ENCODE data around the gene SLC25A41. TPM values are rescaled to one million over a fixed set of nuclear protein-coding genes. Genes with fewer than 3 reads are reported as not detected.
A peak's percentile ranks its signal among the peaks of the same experiment; 100 is the strongest.

SLC25A41 gene
- total and polyA plus RNA-seq, 9 of the 15 experiments (the other 6 are each of a cell fraction or from before 2014, with no cell fraction given) = 0.08 to 4.2 (median 1.6) TPM

DNA sequence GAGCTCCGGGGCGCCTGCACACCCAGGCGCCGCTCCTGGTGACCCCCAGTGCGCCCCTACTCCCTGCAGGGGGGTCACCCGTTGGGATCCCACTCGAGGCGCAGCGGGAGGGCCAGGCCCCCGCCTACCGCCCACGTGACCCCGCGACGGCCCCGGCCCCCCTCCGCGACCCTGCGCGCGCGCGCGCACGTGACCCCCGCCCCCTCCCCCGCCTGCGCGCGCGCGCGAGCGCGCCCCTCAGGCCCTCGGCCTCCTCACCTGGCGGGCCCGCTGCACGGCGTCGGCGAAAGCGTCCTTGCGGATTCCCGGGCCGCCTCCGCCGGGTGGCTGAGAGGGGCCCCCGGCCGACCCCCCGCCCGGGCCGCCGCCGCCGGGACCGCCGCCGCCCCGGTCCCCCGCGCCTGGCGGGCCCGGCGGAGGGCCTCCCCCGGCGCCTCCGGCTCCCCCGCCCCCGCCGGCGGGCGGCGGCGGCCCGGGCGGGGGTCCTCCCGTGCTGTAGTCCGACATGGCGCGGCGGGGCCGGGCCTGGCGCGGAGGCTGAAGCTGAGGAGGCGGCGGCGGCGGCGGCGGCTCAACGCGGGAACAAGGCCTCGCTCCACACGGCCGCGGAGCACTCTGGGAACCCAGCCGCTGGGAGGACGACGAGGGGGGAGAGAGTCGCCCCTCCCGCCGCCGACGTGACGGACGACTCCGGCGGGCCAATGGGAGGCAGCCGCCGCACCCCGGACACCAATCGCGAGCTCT lies 9.2 kb downstream of the SLC25A41 start, which contains the start of gene KHSRP (continued):
- no peak for TF ChIP-seq THRB (CRISPR knock-in tag; conservative IDR thresholded peaks at IDR 0.05)
- peak; percentile 38; the same call in 1 of the 2 replicates for TF ChIP-seq HCFC1 (IDR thresholded peaks at IDR 0.05; ENCODE audit: low read depth, low read length)
- TF ChIP-seq LARP7 (IDR thresholded peaks at IDR 0.05) = no peak
- TF ChIP-seq CXXC5 (CRISPR knock-in tag; IDR thresholded peaks at IDR 0.05) = peak; percentile 49; the same call in 1 of the 2 replicates
- TF ChIP-seq HNRNPUL1 (IDR thresholded peaks at IDR 0.05; ENCODE audit: low read length) = no peak
- TF ChIP-seq E2F6 (IDR thresholded peaks at IDR 0.05; ENCODE audit: borderline replicate concordance in 1 of 2, extremely low read depth in 1 of 2, insufficient read depth in 1 of 2, insufficient read length in 1 of 2, low read depth in 1 of 2, low read length in 1 of 2, poor library complexity in 1 of 2, severe bottlenecking in 1 of 2) = peak in 1 of 2 experiments; percentile 87
- no peak for TF ChIP-seq ZNF324 (CRISPR knock-in tag; IDR thresholded peaks at IDR 0.05)
- TF ChIP-seq, protein P1, sequence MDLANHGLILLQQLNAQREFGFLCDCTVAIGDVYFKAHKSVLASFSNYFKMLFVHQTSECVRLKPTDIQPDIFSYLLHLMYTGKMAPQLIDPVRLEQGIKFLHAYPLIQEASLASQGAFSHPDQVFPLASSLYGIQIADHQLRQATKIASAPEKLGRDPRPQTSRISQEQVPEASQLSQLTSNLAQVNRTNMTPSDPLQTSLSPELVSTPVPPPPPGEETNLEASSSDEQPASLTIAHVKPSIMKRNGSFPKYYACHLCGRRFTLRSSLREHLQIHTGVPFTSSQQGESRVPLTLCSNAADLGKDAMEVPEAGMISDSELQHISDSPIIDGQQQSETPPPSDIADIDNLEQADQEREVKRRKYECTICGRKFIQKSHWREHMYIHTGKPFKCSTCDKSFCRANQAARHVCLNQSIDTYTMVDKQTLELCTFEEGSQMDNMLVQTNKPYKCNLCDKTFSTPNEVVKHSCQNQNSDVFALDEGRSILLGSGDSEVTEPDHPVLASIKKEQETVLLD (IDR thresholded peaks at IDR 0.05) = no peak
- TF ChIP-seq MCM3 (IDR thresholded peaks at IDR 0.05) = no peak
- TF ChIP-seq POLR2AphosphoS5 (IDR thresholded peaks at IDR 0.05; ENCODE audit: control insufficient read depth, insufficient read depth, low read depth, low read length) = peak; percentile 65; the same call in 1 of the 2 replicates
- TF ChIP-seq, protein P2, sequence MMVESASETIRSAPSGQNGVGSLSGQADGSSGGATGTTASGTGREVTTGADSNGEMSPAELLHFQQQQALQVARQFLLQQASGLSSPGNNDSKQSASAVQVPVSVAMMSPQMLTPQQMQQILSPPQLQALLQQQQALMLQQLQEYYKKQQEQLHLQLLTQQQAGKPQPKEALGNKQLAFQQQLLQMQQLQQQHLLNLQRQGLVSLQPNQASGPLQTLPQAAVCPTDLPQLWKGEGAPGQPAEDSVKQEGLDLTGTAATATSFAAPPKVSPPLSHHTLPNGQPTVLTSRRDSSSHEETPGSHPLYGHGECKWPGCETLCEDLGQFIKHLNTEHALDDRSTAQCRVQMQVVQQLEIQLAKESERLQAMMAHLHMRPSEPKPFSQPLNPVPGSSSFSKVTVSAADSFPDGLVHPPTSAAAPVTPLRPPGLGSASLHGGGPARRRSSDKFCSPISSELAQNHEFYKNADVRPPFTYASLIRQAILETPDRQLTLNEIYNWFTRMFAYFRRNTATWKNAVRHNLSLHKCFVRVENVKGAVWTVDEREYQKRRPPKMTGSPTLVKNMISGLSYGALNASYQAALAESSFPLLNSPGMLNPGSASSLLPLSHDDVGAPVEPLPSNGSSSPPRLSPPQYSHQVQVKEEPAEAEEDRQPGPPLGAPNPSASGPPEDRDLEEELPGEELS (CRISPR knock-in tag; IDR thresholded peaks at IDR 0.05; ENCODE audit: borderline replicate concordance) = no peak
- no peak for TF ChIP-seq HMG20B (CRISPR knock-in tag; IDR thresholded peaks at IDR 0.05)
- no peak for TF ChIP-seq POLR3G (IDR thresholded peaks at IDR 0.05; ENCODE audit: extremely low read depth, insufficient read length, insufficient replicate concordance)
- no peak for TF ChIP-seq TEAD4 (IDR thresholded peaks at IDR 0.05; ENCODE audit: low read length)
- no peak for TF ChIP-seq TEAD4 (CRISPR knock-in tag; IDR thresholded peaks at IDR 0.05; ENCODE audit: borderline replicate concordance)
- no peak for TF ChIP-seq ZNF740 (CRISPR knock-in tag; IDR thresholded peaks at IDR 0.05)
- TF ChIP-seq ZNF740 (tag; IDR thresholded peaks at IDR 0.05) = no peak
- TF ChIP-seq, protein P3, sequence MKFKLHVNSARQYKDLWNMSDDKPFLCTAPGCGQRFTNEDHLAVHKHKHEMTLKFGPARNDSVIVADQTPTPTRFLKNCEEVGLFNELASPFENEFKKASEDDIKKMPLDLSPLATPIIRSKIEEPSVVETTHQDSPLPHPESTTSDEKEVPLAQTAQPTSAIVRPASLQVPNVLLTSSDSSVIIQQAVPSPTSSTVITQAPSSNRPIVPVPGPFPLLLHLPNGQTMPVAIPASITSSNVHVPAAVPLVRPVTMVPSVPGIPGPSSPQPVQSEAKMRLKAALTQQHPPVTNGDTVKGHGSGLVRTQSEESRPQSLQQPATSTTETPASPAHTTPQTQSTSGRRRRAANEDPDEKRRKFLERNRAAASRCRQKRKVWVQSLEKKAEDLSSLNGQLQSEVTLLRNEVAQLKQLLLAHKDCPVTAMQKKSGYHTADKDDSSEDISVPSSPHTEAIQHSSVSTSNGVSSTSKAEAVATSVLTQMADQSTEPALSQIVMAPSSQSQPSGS (CRISPR knock-in tag; IDR thresholded peaks at IDR 0.05) = no peak
- 0 out of 4 replicates have a peak, but pooled peaks of 1 of the 2 experiments have one; percentile 49 for TF ChIP-seq NONO (IDR thresholded peaks at IDR 0.05; ENCODE audit: low read depth in 2 of 2, low read length in 1 of 2)
